HL-60 (cell line): Measurements from ENCODE around the gene UBE2Q2.
"Not testable (repeated sequence)": the region's sequence is repeated elsewhere in the genome, so short reads cannot be mapped to it uniquely, and the experiment has no call there.

Experiments used
- DNase-seq, 2 experiments: peaks; one replicate each; pipeline ENCODE4 v3.0.0-alpha.2; 2010 to 2020; ENCODE audit warnings: low read depth in 1 of 2, low spot score in 1 of 2
- H3K27ac ChIP-seq: fragments of 250-450 bp; sonication (Bioruptor Pico); replicated peaks from 2 replicates; pipeline ENCODE4 v1.5.1; 2020; ENCODE audit warnings: mild to moderate bottlenecking, moderate library complexity
- H3K27me3 ChIP-seq: fragments of 250-450 bp; sonication (Bioruptor Pico); 2 replicates; pipeline ENCODE4 v1.5.1; 2021; ENCODE audit warnings: mild to moderate bottlenecking, moderate library complexity; ENCODE audit not compliant: insufficient read depth, poor library complexity, severe bottlenecking
- H3K4me3 ChIP-seq: replicated peaks from 2 replicates; pipeline ENCODE4 v1.5.1; 2011; ENCODE audit warnings: mild to moderate bottlenecking, control low read depth, low read length; ENCODE audit not compliant: insufficient read depth
- GABPA ChIP-seq: IDR thresholded peaks from 2 replicates; pipeline ENCODE4 v1.6.1; 2012; ENCODE audit warnings: low read depth
- POLR2AphosphoS5 ChIP-seq: IDR thresholded peaks from 2 replicates; pipeline ENCODE4 v1.6.1; 2012; ENCODE audit warnings: low read depth
- SPI1 ChIP-seq: IDR thresholded peaks from 2 replicates; pipeline ENCODE4 v1.6.1; 2012; ENCODE audit warnings: low read depth, mild to moderate bottlenecking, borderline replicate concordance
- TF ChIP-seq, protein P1 (sequence below): IDR thresholded peaks from one replicate; pipeline ENCODE4 v1.5.1; 2011; ENCODE audit warnings: low read length, control low read depth, inconsistent platforms; ENCODE audit not compliant: insufficient read depth
- TF ChIP-seq, protein P2 (sequence below): IDR thresholded peaks from 2 replicates; pipeline ENCODE4 v1.6.1; 2012; ENCODE audit warnings: low read depth; ENCODE audit not compliant: insufficient replicate concordance

Gene UBE2Q2

GRCh38 chr15:75844629-75845335, 1.5 kb downstream of the UBE2Q2 start:
- no peak for TF ChIP-seq SPI1
- no peak for TF ChIP-seq GABPA
- TF ChIP-seq, protein P1, sequence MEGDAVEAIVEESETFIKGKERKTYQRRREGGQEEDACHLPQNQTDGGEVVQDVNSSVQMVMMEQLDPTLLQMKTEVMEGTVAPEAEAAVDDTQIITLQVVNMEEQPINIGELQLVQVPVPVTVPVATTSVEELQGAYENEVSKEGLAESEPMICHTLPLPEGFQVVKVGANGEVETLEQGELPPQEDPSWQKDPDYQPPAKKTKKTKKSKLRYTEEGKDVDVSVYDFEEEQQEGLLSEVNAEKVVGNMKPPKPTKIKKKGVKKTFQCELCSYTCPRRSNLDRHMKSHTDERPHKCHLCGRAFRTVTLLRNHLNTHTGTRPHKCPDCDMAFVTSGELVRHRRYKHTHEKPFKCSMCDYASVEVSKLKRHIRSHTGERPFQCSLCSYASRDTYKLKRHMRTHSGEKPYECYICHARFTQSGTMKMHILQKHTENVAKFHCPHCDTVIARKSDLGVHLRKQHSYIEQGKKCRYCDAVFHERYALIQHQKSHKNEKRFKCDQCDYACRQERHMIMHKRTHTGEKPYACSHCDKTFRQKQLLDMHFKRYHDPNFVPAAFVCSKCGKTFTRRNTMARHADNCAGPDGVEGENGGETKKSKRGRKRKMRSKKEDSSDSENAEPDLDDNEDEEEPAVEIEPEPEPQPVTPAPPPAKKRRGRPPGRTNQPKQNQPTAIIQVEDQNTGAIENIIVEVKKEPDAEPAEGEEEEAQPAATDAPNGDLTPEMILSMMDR, result no peak
- no peak for TF ChIP-seq POLR2AphosphoS5
- TF ChIP-seq, protein P2, sequence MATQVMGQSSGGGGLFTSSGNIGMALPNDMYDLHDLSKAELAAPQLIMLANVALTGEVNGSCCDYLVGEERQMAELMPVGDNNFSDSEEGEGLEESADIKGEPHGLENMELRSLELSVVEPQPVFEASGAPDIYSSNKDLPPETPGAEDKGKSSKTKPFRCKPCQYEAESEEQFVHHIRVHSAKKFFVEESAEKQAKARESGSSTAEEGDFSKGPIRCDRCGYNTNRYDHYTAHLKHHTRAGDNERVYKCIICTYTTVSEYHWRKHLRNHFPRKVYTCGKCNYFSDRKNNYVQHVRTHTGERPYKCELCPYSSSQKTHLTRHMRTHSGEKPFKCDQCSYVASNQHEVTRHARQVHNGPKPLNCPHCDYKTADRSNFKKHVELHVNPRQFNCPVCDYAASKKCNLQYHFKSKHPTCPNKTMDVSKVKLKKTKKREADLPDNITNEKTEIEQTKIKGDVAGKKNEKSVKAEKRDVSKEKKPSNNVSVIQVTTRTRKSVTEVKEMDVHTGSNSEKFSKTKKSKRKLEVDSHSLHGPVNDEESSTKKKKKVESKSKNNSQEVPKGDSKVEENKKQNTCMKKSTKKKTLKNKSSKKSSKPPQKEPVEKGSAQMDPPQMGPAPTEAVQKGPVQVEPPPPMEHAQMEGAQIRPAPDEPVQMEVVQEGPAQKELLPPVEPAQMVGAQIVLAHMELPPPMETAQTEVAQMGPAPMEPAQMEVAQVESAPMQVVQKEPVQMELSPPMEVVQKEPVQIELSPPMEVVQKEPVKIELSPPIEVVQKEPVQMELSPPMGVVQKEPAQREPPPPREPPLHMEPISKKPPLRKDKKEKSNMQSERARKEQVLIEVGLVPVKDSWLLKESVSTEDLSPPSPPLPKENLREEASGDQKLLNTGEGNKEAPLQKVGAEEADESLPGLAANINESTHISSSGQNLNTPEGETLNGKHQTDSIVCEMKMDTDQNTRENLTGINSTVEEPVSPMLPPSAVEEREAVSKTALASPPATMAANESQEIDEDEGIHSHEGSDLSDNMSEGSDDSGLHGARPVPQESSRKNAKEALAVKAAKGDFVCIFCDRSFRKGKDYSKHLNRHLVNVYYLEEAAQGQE, result no peak
- H3K27ac ChIP-seq, result peak overlapping the region; percentile 90

GRCh38 chr15:75849167-75849566, 5.9 kb downstream of the UBE2Q2 start:
- no peak overlapping the region for H3K4me3 ChIP-seq
- no peaks in the 10 kb centered on the region for H3K27me3 ChIP-seq
- no peak for DNase-seq
- no peak overlapping the region for H3K27ac ChIP-seq
- TF ChIP-seq POLR2AphosphoS5 (no peak), SPI1 (no peak), GABPA (no peak)
- TF ChIP-seq, protein P1, result no peak
- TF ChIP-seq, protein P2, result no peak

More at GRCh38 chr15:75844629-75845335, 1.5 kb downstream of the UBE2Q2 start:
- H3K27me3 ChIP-seq, result no peaks in the 10 kb centered on the region
- peak overlapping the region; percentile 66 for H3K4me3 ChIP-seq
- no peak for DNase-seq

DNA sequence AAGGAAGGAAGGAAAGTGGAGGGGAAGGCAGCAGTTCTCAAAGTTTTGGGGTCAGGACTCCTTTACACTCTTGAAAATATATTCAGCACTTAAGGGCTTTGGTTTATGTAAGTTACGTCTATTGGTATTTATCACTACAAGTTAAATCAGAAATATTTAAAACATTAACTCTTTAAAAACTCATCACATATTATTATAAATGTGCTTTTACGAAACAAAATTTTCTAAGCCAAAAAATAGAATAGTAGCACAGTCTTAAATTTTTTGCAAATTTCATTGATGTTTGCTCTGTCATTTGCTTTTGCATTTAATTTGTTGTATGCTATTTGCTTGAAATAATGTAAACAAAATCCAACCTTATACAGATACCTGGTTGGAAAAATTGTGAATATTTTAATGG, 7.5 kb downstream of the UBE2Q2 start:
- no peaks in the 10 kb centered on the region for H3K27me3 ChIP-seq
- DNase-seq, result no peak
- TF ChIP-seq SPI1 (no peak), POLR2AphosphoS5 (no peak)
- TF ChIP-seq, protein P2, result no peak
- TF ChIP-seq, protein P1, result no peak

GRCh38 chr15:75851566-75851965, 8.3 kb downstream of the UBE2Q2 start:
- not testable (repeated sequence) for H3K4me3 ChIP-seq, DNase-seq, H3K27ac ChIP-seq, H3K27me3 ChIP-seq

More for the DNA sequence above, 7.5 kb downstream of the UBE2Q2 start:
- H3K4me3 ChIP-seq, result no peak overlapping the region
- no peak overlapping the region for H3K27ac ChIP-seq
